ENCODE data around the gene RFPL1.
A peak's percentile ranks its signal among the peaks of the same experiment; 100 is the strongest.

The RFPL1 gene

DNA sequence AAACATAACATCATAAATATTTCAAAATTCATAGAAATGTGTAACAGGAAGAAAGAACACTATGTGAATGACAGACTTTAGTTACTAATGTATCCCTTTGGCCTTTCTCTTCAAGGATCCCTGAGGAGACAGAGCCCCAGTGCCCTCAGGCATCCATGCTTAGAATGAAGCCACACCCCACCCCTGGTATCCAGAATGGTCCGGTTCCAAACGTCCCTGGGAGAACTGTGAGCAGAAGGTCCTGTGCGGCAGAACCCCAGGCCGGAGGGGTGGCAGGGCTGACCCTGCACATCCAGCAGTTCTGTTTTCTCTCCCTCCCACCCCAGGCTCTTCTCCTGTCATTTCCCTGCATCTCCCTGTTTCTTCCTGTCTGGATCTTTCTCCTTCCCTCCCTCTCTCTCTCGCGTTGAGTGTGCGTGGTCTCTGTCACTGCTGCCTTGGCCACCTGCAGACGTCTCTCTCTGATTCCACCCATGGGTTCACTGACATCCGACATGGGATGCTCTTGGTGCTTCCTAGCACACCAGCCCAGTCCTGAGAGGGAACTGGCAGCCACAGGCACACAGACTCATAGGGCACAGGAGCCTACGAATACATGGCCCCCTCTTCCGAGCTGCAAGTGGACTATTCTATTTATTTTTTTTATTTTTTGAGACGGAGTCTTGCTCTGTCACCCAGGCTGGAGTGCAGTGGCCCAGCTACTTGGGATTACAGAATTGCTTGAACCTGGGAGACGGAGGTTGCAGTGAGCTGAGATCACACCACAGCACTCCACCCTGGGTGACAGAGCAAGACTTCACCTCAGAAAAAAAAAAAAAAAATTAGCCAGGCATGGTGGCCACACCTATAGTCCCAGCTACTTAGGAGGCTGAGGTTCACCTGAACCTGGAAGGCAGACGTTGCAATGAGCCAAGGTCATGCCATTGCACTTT lies 5.7 kb downstream of the RFPL1 start:
- no peak for DNase-seq

DNA sequence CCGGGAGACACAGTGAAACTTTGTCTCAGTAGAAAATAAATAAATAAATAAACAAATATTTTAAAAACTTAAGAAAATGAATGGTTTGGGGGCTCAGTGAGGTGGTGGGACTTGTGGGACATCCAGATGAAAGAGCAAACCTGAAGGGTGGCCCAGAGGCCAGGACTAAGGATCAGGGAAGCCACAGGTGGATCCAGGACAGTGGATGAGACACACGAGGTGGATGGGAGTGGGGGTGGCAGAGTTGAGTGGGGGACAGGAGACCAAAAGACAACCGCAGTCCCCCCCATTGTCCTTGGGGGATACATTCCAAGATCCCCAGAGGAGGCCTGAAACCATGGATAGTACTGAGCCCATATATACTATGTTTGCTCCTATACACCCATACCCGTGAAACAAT lies 7.1 kb downstream of the RFPL1 start:
- DNase-seq = no peak

DNA sequence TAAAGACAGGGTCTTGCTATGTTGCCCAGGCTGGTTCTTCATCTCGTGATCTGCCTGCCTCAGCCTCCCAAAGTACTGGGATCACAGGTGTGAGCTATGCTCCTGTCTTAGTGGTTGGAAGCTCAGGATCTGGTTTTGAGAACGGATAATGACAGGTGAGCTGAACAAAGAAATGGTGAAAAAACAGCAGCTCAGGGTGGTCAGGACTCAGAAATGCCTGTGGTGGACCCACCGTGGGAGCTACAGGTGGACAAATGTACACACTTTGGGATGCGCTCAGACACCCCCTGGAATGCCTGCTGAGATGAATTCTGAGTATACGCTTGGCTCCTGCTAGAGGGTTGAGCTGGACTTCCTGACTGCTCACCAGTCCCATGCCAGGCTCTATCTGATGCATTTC lies 9.5 kb downstream of the RFPL1 start:
- DNase-seq = no peak

DNA sequence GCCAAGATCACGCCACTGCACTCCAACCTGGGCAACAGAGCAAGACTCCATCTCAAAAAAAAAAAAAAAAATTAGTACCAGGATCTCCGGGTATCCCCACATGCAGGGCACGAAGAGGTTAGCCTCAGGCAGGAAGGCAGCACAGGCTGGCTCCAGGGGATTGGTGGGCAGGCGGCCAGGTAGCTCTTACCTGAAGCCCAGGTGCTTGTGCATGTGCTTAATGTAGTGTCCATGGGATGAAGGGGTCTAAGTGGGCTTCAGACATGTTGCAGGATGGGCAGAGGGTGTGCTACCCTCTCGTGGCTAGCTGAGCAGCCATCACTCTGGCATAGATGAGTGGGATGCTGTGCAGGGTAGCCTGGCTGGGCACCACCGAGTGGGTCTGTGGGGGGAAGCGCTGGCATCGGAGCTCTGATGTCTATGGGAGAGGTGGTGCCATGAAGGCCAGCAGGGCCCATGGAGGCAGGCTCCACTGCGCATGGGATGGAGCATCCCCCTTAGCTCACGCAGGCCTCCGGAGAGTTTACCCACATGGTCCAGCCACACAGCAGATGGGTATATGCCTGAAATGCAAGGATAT lies 11.0 kb downstream of the RFPL1 start:
- DNase-seq = no peak

DNA sequence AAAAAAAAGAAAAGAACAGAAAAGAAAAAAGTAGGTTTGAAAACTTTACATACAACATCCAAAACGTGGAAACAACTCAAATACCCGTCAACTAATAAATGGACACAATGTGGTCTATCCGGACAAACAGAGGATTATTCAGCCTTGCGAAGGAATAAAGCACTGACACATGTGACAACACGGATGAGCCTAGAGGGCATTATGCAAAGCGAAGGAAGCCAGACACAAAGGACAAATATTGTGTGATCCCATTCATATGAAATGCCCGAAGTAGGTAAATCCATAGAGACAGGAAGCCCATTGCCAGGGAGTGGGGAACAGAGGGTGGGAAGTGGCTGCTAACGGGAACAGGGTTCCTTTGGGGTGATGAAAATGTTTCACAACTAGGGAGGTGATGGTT lies 11.8 kb downstream of the RFPL1 start:
- DNase-seq = no peak

DNA sequence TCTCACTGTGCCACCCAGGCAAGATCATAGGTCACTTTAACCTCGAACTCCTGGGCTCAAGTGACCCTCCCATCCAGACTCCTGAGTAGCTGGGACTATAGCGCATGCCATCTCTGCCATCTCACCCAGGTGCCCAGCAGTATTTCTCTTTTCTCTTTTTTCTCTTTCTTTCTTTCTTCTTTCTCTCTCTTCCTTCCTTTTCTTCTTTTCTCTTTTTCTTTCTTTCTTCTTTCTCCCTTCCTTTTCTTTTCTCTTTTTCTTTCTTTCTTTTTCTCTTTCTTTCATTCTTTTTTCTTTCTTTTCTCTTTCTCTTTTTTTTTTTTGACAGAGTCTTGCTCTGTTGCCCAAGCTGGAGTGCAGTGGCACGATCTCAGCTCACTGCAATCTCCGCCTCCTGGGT lies 13.5 kb downstream of the RFPL1 start:
- DNase-seq = no peak

DNA sequence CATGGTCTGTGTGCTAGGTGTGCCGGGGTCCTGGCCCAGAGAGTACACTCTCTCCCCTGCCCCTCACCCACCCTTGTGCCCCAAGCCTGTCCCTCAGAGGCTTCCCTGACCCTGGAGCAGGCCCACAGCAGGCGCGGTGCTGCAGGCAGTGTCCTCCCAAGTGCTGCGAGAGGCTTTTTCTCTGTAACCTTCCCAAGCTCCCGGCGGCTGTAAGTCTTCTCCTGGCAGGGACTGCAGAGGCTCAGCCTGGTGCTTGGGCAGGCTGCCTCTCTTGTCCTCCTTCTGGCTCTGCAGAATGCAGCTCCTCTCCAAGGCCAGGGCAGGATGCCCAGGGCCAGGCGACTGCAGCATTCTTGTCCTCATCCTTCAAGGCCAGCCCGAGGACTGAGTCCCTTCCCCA lies 15.9 kb downstream of the RFPL1 start:
- DNase-seq = no peak

DNA sequence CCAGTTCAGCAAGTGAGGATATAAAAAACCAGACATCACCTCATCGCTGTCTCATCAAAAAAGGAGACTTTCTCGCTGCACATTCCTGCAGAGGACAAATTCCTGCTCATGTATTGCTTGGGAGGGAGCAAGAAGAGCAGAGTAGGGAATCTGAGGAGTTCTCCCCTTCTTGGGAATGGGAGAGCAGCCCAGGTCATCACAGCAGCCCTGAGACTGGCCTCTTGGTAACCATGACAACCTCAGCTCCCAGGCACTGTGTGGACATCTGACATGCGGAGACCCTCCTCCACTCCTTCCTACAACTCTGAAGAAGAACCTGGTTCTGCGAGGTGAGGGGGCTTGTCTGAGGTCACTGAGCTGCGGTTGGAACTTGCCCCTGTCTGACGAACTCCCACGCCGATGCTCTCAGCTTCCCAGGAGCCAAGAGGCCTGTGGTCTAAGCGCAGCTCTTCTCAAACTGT lies 17.9 kb downstream of the RFPL1 start:
- DNase-seq = peak; percentile 87

DNA sequence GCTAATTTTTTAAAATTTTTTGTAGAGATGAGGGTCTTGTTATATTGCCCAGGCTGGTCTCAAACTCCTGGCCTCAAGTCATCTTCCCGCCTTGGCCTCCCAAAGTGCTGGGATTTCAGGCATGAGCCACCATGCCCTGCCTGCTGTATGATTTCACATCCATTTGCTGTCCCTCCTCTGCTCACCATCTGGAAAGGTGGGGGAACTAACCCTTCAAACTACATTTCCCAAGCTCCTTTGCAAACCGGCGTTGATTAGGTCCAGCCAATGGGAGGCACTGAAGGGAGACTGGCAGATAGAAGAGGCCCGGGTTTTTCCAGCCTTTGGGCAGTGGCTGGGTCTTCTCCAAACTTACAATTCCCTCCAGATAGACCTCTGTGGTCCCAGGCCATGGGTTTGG lies 19.3 kb downstream of the RFPL1 start:
- DNase-seq = peak; percentile 35

DNA sequence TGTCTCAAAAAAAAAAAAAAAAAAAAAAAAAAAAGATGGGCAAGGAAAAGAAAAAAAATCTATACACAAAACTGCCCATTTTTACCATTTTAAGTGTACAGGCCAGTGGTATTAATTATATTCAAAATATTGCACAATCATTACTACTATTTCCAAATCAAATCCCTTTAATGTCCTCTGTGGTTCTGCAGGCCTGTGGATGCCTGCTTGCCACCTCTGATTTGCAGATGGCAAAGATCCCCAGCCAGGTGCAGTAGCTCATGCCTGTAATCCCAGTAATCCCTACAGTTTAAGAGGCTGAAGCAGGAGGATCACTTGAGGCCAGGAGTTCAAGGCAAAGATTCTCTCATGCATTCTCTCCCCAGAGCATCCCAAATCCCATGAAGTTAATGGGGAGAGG lies 20.2 kb downstream of the RFPL1 start:
- no peak for DNase-seq

DNA sequence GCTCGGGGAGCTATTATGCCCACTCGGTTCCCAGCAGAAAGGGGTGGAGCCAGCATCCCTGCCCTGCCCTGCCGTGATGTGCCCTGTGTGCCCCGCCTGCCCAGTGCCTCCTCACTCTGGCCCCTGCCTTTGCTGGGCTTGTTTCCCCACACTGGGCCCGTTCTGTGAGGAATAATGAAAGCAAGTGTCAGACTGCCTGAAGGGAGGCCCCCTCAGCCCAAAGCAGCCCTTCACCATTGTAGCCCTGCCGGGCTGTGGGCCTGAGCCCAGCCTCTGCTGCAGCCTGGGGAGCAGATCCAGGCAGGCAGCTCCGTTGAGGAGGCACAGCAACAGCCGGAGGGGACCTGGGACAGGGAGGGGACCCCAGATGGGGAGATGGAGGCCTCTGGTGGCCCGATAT lies 21.4 kb downstream of the RFPL1 start:
- no peak for DNase-seq

DNA sequence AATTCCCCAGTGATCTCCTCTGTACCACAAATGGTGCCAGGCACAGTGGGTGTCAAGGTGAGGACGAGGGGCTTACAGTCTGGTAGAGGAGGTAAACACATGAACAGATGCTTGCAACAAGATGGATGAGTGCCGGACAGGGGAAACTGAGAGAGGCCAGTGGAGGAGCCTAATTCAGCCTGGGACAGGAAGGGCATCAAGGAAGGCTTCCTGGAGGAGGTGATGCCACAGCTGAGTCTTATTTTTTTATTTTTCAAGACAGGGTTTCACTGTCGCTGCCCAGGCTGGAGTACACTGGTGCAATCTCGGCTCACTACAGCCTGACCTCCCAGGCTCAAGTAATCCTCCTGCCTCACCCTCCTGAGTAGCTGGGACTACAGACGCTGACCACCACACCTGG lies 22.9 kb downstream of the RFPL1 start:
- DNase-seq = no peak

DNA sequence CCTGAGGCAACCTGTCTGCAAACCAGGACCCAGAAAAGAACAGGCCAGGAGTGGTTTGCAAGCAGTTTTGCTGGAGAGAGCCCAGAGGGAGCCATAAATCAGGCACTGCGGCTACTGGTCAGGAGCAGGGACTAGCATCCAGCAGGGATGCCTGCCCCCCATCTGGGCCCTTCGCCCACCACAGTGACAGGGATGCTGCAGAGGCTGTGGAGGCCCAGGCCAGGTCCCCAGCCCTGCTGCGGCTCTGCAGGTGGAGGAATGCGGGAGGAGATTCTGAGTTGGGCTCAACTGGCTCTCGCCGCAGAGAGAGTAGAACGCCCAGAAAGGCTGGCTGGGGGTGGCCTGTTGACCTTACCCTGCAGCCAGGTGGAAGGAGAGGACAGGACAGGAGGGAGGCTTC lies 25.2 kb downstream of the RFPL1 start:
- DNase-seq = no peak

DNA sequence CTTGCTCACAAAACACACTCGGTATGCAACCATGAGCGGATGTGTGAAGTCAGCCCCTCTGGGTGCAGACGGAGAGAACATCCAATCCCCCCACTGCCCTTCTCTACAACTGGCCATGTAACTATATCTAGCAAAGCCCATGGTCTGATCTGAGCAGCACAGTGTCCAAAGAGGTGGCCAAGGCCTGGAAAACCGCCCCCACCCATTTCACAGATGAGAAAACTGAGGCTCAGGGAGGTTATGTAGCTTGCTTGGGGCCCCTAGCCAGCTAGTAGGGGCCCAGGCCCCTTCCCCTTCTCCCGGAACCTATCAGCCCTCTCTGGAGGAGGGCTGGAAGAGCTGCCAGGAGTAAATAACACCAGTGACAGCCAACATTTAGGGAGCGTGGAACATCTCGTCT lies 26.2 kb downstream of the RFPL1 start:
- DNase-seq = no peak

DNA sequence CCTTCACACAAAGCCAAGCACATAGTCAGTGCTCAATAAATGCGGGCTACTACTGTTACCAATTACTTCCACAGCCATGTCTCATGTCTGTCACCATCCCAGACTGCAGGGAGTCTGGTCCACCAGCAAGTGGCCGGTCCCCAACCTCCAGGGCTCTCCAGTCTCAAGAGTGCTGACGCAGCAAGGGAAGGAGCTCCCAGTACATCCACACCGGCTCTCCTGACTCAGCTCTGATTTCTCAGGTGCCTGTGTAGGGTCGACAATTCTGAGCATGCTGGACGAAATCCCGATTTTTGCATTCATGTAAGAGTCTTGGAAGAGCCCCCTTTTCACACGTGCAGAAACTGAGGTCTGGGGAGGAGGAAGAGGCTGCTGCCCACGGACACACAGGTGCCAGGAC lies 31.4 kb downstream of the RFPL1 start:
- DNase-seq = no peak

DNA sequence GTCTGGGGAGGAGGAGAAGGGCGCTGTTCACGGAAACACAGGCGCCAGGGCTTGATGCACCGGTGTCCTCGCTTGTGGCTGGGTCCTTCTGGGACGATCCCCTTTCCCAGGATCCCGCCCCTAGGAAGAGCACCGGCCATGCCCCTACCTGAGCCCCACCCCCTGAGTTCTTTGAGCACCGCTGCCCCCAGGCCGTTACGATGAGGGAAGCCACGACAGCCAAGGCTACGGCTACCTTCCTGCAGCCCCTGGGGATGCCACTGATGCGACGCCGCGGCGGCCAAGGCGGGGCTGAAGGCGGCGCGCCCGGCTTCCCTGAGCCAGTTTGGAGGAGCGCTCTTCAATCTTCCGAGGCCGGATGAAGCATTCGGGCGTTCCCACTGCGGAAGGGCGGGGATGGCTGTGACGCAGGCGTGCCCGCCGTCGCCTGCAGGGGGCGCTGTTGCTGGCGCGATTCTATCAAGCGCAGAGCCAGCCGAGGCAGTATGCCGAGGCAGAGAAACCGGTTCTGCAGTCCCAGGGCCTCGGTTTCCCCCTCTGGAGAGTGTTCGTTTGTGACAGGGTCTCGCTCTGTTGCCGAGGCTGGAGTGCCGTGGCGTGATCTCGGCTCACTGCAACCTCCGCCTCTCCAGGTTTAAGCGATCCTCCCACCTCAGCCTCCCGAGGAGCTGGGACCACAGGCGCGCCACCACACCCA lies 31.9 kb downstream of the RFPL1 start:
- DNase-seq = peak; percentile 32

DNA sequence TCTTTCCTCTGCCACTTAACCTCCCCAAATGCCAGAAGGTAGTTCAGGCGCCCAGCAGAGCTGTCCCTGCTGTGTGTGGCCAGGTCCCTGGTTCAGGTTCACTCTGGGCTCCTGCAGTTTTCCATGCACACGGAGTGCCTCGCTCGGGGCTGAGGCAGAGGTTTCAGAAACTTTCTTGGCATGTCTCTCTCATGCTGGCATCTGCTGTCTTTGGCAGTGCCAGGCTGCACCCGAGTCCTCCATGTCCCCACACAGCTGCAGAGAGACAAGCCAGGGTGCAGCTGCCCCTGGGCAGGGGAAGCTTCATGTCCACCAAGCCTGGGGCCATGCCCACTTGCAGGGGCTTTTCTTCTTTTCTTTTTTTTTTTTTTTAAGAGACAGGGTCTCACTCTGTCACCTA lies 34.6 kb downstream of the RFPL1 start:
- no peak for DNase-seq

DNA sequence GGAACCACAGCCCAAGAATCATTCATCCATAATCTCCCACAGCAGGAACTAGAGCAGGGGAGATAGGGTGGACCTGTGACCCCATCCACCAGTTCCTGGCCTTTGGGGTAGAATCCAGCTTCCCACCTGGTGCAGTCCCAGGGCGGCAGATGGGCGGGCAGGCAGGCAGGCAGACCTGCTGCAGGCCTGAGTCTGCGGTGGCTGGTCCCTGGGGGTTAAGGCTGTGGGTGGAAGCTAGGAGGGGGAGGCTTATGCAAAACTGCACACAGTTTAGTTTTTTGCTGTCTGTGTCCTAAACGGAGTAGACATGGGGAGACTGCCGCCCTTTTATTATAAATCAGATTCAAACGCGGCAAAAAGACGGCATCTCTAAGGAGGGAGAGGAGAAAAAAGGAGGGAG lies 37.2 kb downstream of the RFPL1 start:
- no peak for DNase-seq

DNA sequence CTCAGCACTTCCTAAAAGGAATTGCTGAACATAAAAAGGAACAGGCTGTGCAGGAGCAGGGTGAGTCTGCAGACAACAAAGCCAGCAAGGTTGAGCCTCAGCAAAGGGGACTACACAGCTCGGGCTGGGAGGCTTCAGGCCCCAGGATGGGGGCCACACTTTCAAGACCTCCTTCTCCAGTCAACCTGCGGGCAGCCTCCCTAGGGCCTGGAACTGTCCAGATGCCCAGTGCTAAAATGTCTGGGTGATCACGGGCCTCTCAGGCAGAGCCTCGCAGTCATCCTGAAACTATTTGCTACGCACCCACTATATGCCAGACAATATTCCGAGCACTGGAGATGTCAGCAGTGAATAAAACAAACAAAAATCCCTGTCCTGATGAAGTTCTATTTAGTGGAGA lies 37.7 kb downstream of the RFPL1 start:
- DNase-seq = no peak

DNA sequence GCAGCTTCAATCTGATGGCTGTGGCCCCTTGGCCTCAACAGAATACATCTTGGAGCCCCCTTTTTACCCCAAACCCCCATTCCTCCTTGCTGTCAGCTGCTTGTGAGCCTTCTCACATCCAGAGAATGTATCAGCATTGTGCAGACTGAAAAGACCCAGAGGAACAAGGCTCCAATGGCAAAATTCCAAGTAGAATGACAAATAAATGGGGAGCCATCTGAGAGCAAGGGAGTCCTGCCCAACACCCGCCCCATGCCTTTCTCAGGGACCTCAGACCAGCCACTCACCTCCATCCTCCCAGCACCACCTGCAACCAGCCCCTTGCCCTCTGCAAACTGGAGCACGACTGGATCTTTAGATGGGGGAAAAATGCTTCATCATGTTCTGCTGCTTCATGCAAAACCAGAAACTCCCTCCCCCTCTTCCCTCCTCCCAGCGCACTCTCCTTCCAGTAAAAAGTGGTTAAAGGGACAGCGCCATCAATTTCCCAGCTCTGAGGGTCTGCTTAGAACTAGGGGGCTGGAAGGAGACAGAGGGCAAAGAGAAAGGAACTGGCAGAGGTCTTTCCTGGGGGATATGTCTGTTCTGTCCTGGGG lies 39.4 kb downstream of the RFPL1 start:
- DNase-seq = no peak

DNA sequence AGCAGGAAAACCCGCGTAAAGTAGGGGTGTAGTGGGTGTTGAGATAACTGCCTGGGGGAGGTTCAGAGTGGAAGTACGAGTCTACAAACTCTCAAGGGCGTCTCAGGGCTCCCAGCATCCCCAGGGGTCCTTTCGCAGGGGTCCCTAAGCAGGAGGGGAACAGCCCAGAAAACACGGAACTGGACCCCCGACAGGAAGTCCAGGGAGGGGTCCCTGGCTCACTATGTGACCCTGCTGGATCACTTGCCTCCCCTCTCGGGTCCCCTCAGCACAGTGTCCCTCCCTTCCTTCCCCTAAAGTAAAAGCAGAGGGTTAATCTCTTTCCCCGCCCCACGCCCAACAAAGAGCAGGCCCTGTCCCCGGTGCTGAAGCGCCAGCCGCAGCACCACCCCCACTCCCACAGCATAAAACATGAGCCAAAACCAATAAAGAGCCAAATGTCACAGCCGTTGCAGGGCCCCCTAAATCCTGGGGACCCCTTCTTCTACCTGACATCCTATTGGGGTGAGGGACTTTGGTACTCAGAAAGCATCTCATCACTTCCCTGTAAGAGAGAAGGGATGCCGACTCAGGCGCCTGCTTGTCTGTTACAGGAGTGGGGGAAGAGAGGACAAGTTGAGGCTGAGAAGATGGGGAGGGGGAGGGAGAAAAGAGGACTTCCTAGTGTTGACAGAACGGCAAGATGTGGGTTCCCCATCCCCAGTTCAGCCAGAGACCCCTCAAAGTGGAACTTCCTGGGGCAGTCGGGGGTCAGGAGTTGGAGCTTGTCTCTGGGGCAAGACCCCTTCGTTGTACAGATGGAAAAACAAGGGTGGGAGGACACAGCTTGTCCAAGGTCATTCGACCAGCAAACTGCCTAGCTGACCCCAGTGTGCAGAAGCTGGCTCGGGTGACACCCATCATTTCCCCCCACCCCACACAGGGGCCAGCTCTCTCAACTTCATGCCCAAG lies 40.2 kb downstream of the RFPL1 start:
- peak; percentile 14 for DNase-seq

All from fibroblast of upper back skin (primary cell).